ENCODE results near the gene MCTP1. TPM values are rescaled to one million over a fixed set of nuclear protein-coding genes. Genes with fewer than 3 reads are reported as not detected.
A peak's percentile ranks its signal among the peaks of the same experiment; 100 is the strongest.

MCTP1 gene
- total RNA-seq, 4 donors from 2014 or later, result 5.7 to 33.5 (median 17.4) TPM

GRCh38 chr5:95274011-95274410 lies 10.9 kb downstream of the MCTP1 start:
- Histone ChIP-seq H3K36me3 (no peaks in the 10 kb centered on the region), H3K4me1 (no peaks in the 10 kb centered on the region), H3K27me3 (no peaks in the 10 kb centered on the region), H3K9me3 (no peaks in the 10 kb centered on the region), H3K27ac (no peak overlapping the region), H3K4me3 (replicated peaks in 1 of 3) (no peak overlapping the region)
- intact Hi-C loops (cut with DNase I), result no loop called here
- DNase-seq, result no peak
- WGBS, 2 donors, result 85 to 88% methylated on average over 5 of the region's 5 CpGs
- TF ChIP-seq CTCF (IDR thresholded peaks at IDR 0.05) (no peak), POLR2A (IDR thresholded peaks at IDR 0.05) (no peak)

GRCh38 chr5:95272316-95272929 lies 12.5 kb downstream of the MCTP1 start:
- no peak for TF ChIP-seq POLR2A (IDR thresholded peaks at IDR 0.05)
- no peak for TF ChIP-seq CTCF (IDR thresholded peaks at IDR 0.05)

GRCh38 chr5:95262933-95263660 lies 21.8 kb downstream of the MCTP1 start:
- H3K27ac ChIP-seq, result no peak overlapping the region
- 81 to 84% methylated on average over 3 of the region's 3 CpGs for WGBS, 2 donors
- H3K4me1 ChIP-seq, result no peaks in the 10 kb centered on the region
- H3K36me3 ChIP-seq, result no peaks in the 10 kb centered on the region
- intact Hi-C loops (cut with DNase I), result loop anchor here (10.0 kb wide), 1 partner anchor 288 kb away; no protein-coding TSS in a partner anchor
- TF ChIP-seq CTCF (IDR thresholded peaks at IDR 0.05) (no peak), POLR2A (IDR thresholded peaks at IDR 0.05) (no peak)
- DNase-seq, result no peak
- H3K9me3 ChIP-seq, result no peaks in the 10 kb centered on the region
- H3K4me3 ChIP-seq (replicated peaks in 1 of 3), result no peak overlapping the region
- no peaks in the 10 kb centered on the region for H3K27me3 ChIP-seq

More at GRCh38 chr5:95272316-95272929, 12.5 kb downstream of the MCTP1 start:
- H3K4me3 ChIP-seq (replicated peaks in 1 of 3), result no peak overlapping the region
- no peak overlapping the region for H3K27ac ChIP-seq
- H3K36me3 ChIP-seq, result no peaks in the 10 kb centered on the region
- H3K27me3 ChIP-seq, result no peaks in the 10 kb centered on the region
- DNase-seq, result no peak
- intact Hi-C loops (cut with DNase I), result no loop called here
- H3K9me3 ChIP-seq, result no peaks in the 10 kb centered on the region
- H3K4me1 ChIP-seq, result no peaks in the 10 kb centered on the region

GRCh38 chr5:95261437-95262175 lies 23.3 kb downstream of the MCTP1 start:
- Histone ChIP-seq H3K9me3 (no peaks in the 10 kb centered on the region), H3K27ac (no peak overlapping the region), H3K27me3 (no peaks in the 10 kb centered on the region), H3K36me3 (no peaks in the 10 kb centered on the region), H3K4me3 (replicated peaks in 1 of 3) (no peak overlapping the region), H3K4me1 (no peaks in the 10 kb centered on the region)
- intact Hi-C loops (cut with DNase I), result loop anchor here (10.0 kb wide), 1 partner anchor 287 kb away; no protein-coding TSS in a partner anchor
- TF ChIP-seq POLR2A (IDR thresholded peaks at IDR 0.05), result no peak
- TF ChIP-seq CTCF (IDR thresholded peaks at IDR 0.05), result peak in 2 of 6 experiments; percentile 19 to 35
- 67 to 73% methylated on average over 4 of the region's 4 CpGs for WGBS, 2 donors
- DNase-seq, result peak in 1 of 2 donors; percentile 8
